Kidney (tissue), 14 donors: ENCODE data around the gene PEX5. TPM values are rescaled to one million over a fixed set of nuclear protein-coding genes. Genes with fewer than 3 reads are reported as not detected.

Experiments
- DNase-seq, 5 donors: peaks; one replicate each; pipeline ENCODE4 v3.0.0-alpha.2; 2013 to 2020
- FAIRE-seq: peaks from 2 replicates; lab custom pipeline; 2012; peaks lifted over from hg19 to GRCh38; lab: Jason Lieb, UNC
- H3K27ac ChIP-seq, 2 donors: one replicate each; pipeline ENCODE4 v1.7.0; 2013; ENCODE audit warnings: low read depth in 2 of 2, low read length in 2 of 2, inconsistent platforms in 1 of 2
- H3K27me3 ChIP-seq: one replicate; pipeline ENCODE4 v1.7.1; 2013; ENCODE audit warnings: low read length, inconsistent platforms; ENCODE audit not compliant: control insufficient read depth, insufficient read depth
- H3K36me3 ChIP-seq, 3 donors: one replicate each; pipeline versions ENCODE4 v1.7.0 to v1.7.1; 2013; ENCODE audit warnings: low read length in 3 of 3, control low read depth in 1 of 3, inconsistent platforms in 1 of 3; ENCODE audit not compliant: insufficient read depth in 3 of 3, control insufficient read depth in 2 of 3
- H3K4me1 ChIP-seq, 3 donors: one replicate each; pipeline versions ENCODE4 v1.7.0 to v1.7.1; 2013; ENCODE audit warnings: low read length in 3 of 3, inconsistent platforms in 1 of 3, low read depth in 1 of 3; ENCODE audit not compliant: control insufficient read depth in 2 of 3, insufficient read depth in 2 of 3
- H3K4me3 ChIP-seq, 3 donors: one replicate each; pipeline versions ENCODE4 v1.7.0 to v1.8.1; 2013; ENCODE audit warnings: low read length in 3 of 3, control low read depth in 1 of 3, inconsistent platforms in 1 of 3
- H3K9ac ChIP-seq, 3 donors: one replicate each; pipeline versions ENCODE4 v1.7.0 to v1.7.1; 2013; ENCODE audit warnings: low read length in 3 of 3, control low read depth in 1 of 3, inconsistent platforms in 1 of 3
- H3K9me3 ChIP-seq, 3 donors: one replicate each; pipeline versions ENCODE4 v1.7.0 to v1.7.1; 2013; ENCODE audit warnings: low read length in 3 of 3, control low read depth in 1 of 3, inconsistent platforms in 1 of 3; ENCODE audit not compliant: control insufficient read depth in 2 of 3, insufficient read depth in 1 of 3
- CTCF ChIP-seq: IDR thresholded peaks from 3 replicates; pipeline ENCODE4 v1.5.1; 2012; ENCODE audit warnings: mild to moderate bottlenecking, moderate library complexity, borderline replicate concordance; ENCODE audit not compliant: insufficient read depth; ENCODE audit errors: extremely low read depth
- intact Hi-C: fragments of 100-400 bp; cut with DNase I; formaldehyde crosslinking; loops from one replicate; pipeline ENCODE4 v1.11.1; 2022
- polyA plus RNA-seq: library from polyadenylated mRNA; stranded (reverse); fragments of 350-450 nt; fragmentation: Illumina TruSeq; extraction: RNeasy Lipid Tissue Mini Kit (QIAGEN cat#74804); gene quantifications from one replicate; pipeline ENCODE4 v1.2.3, GENCODE V29; 2014; ENCODE audit warnings: low read depth, low replicate concordance; ENCODE audit not compliant: insufficient read depth
- total RNA-seq: library from RNA; stranded (reverse); fragmentation: NEBNext Ultra II Directional; extraction: Animal tissue kit (Norgen Biotek cat#: 25700); gene quantifications from one replicate; pipeline ENCODE4 v1.2.1, GENCODE V29; 2021
- donor health status: control.
- donor health status: control.
- donor health status: control.
- donor health status: control.
- donor health status: control.
- donor health status: DM: yes; HTN: yes; CAD: no.
- donor health status: Normal renal cell carcinoma (clear cell type).

The PEX5 gene
- total and polyA plus RNA-seq, 2 donors from 2014 or later = 30.8 to 42.3 TPM

DNA sequence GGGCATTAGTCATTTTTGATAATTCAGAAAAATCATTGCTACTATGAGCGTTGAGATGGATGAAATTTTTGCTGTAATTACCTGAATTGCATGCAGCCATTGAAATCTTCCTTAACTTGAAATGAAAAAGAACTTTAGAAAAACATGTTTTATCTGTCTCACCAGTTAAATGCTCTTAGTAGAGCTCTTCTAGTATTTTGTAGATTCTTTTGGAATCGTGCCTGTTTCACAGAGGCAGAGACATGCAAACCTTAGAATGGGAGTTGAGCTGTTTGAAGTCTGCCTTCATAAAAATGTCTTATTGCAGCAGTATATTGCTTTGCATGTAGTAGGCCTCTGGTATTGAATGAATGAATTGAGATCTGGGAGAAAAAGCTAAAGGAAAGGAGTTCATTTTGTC lies 4.2 kb downstream of the PEX5 start:
- Histone ChIP-seq H3K27me3 (no peaks in the 10 kb centered on the region), H3K27ac (no peak overlapping the region), H3K9ac (no peak overlapping the region), H3K4me1 (peaks cover 2 to 8% (median 7%) of the 10 kb centered on the region in 3 donors), H3K36me3 (peaks cover 0 to 3% (median 0%) of the 10 kb centered on the region in 3 donors), H3K9me3 (no peaks in the 10 kb centered on the region), H3K4me3 (no peak overlapping the region)
- intact Hi-C loops = no loop called here
- no peak for FAIRE-seq
- TF ChIP-seq CTCF = no peak
- DNase-seq = no peak

- no peak overlapping the region for H3K4me3 ChIP-seq
- FAIRE-seq (no peak), DNase-seq (peak in 1 of 5 donors; percentile 32)
- H3K9me3 ChIP-seq = no peaks in the 10 kb centered on the region
- no peak overlapping the region for H3K27ac ChIP-seq
- H3K9ac ChIP-seq = no peak overlapping the region
- intact Hi-C loops = no loop called here
- no peak for TF ChIP-seq CTCF
- H3K4me1 ChIP-seq = no peaks in the 10 kb centered on the region
- H3K27me3 ChIP-seq = no peaks in the 10 kb centered on the region
- H3K36me3 ChIP-seq = peaks cover 2 to 20% (median 14%) of the 10 kb centered on the region in 3 donors
Measured at GRCh38 chr12:7197841-7198240, 8.4 kb downstream of the PEX5 start.

GRCh38 chr12:7203109-7203508 lies 13.6 kb downstream of the PEX5 start:
- H3K27me3 ChIP-seq = no peaks in the 10 kb centered on the region
- H3K4me1 ChIP-seq = no peaks in the 10 kb centered on the region
- intact Hi-C loops = no loop called here
- DNase-seq (no peak), FAIRE-seq (no peak)
- H3K27ac ChIP-seq = no peak overlapping the region
- no peak overlapping the region for H3K4me3 ChIP-seq
- H3K9me3 ChIP-seq = no peaks in the 10 kb centered on the region
- H3K9ac ChIP-seq = no peak overlapping the region
- no peak for TF ChIP-seq CTCF
- peaks cover 2 to 52% (median 38%) of the 10 kb centered on the region in 3 donors for H3K36me3 ChIP-seq

GRCh38 chr12:7205091-7205490 lies 15.6 kb downstream of the PEX5 start:
- intact Hi-C loops = no loop called here
- TF ChIP-seq CTCF = no peak
- DNase-seq (no peak), FAIRE-seq (no peak)
- no peaks in the 10 kb centered on the region for H3K4me1 ChIP-seq
- no peak overlapping the region for H3K27ac ChIP-seq
- H3K36me3 ChIP-seq = peaks cover 6 to 72% (median 57%) of the 10 kb centered on the region in 3 donors
- no peaks in the 10 kb centered on the region for H3K27me3 ChIP-seq
- no peak overlapping the region for H3K9ac ChIP-seq
- no peaks in the 10 kb centered on the region for H3K9me3 ChIP-seq
- H3K4me3 ChIP-seq = no peak overlapping the region
